Measurements from ENCODE around the gene MCM7. TPM values are rescaled to one million over a fixed set of nuclear protein-coding genes. Genes with fewer than 3 reads are reported as not detected.

MCM7 gene
- total RNA-seq, 1 donor from 2014 or later = 101 TPM

DNA sequence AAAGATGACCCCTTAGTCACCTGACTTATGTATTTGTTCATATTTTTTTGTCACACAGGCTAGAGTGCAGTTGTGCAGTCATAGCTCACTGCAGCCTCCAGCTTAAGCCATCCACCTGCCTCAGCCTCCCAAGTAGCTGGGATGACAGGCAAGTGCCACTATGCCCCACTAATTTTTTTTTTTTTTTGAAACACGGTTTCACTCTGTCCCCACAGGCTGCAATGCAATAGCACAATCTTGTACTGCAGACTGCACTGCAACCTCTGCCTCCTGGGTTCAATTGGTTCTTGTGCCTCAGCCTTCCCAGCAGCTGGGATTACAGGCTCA, 27.4 kb upstream of the MCM7 start:
- Histone ChIP-seq H3K27me3 (ENCODE audit: control insufficient read depth, insufficient read depth, low read length) (no peaks in the 10 kb centered on the region), H3K4me3 (ENCODE audit: low read depth, low read length) (no peak overlapping the region), H3K36me3 (ENCODE audit: control insufficient read depth, insufficient read depth, low read length) (no peaks in the 10 kb centered on the region)
- TF ChIP-seq, protein P1, sequence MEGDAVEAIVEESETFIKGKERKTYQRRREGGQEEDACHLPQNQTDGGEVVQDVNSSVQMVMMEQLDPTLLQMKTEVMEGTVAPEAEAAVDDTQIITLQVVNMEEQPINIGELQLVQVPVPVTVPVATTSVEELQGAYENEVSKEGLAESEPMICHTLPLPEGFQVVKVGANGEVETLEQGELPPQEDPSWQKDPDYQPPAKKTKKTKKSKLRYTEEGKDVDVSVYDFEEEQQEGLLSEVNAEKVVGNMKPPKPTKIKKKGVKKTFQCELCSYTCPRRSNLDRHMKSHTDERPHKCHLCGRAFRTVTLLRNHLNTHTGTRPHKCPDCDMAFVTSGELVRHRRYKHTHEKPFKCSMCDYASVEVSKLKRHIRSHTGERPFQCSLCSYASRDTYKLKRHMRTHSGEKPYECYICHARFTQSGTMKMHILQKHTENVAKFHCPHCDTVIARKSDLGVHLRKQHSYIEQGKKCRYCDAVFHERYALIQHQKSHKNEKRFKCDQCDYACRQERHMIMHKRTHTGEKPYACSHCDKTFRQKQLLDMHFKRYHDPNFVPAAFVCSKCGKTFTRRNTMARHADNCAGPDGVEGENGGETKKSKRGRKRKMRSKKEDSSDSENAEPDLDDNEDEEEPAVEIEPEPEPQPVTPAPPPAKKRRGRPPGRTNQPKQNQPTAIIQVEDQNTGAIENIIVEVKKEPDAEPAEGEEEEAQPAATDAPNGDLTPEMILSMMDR (IDR thresholded peaks at IDR 0.05; ENCODE audit: insufficient read depth, low read length, poor library complexity, severe bottlenecking) = no peak
- DNase-seq (ENCODE audit: low read depth) = no peak

DNA sequence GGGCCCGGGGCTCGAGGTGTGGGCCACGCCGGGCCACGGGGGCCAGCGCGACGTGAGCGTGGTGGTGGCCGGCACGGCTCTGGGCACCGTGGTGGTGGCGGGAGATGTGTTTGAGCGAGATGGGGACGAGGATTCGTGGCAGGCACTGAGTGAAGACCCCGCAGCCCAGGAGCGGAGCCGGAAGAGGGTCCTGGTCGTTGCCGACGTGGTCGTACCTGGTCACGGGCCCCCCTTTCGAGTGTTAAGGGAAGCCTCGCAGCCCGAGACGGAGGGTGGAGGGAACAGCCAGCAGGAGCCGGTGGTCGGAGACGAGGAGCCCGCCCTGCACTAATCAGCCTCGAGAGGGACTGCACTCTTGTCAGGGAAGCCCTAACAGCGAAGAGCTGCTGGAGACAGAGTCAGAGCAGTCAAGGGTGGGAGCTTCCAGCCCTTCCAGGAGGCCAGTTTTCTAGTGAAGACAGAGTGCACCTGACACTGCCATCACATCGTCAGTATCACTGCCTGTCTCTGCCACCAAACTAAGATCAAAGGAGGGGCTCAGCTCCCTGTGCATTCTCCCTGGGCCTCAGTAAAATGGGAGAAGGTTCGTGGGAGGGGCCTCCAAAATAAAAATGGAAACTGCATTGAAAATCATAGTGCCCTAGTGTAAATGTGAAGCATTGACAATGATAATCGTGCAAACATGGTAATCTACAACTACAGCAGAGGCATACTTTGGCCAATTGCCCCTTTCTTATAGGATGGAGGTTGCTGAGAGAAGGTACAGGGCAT, 26.9 kb upstream of the MCM7 start:
- no peak for DNase-seq (ENCODE audit: low read depth)
- H3K27me3 ChIP-seq (ENCODE audit: control insufficient read depth, insufficient read depth, low read length) = no peaks in the 10 kb centered on the region
- H3K4me3 ChIP-seq (ENCODE audit: low read depth, low read length) = peak overlapping the region; percentile 64
- TF ChIP-seq, protein P1 (IDR thresholded peaks at IDR 0.05; ENCODE audit: insufficient read depth, low read length, poor library complexity, severe bottlenecking) = no peak
- H3K36me3 ChIP-seq (ENCODE audit: control insufficient read depth, insufficient read depth, low read length) = no peaks in the 10 kb centered on the region

DNA sequence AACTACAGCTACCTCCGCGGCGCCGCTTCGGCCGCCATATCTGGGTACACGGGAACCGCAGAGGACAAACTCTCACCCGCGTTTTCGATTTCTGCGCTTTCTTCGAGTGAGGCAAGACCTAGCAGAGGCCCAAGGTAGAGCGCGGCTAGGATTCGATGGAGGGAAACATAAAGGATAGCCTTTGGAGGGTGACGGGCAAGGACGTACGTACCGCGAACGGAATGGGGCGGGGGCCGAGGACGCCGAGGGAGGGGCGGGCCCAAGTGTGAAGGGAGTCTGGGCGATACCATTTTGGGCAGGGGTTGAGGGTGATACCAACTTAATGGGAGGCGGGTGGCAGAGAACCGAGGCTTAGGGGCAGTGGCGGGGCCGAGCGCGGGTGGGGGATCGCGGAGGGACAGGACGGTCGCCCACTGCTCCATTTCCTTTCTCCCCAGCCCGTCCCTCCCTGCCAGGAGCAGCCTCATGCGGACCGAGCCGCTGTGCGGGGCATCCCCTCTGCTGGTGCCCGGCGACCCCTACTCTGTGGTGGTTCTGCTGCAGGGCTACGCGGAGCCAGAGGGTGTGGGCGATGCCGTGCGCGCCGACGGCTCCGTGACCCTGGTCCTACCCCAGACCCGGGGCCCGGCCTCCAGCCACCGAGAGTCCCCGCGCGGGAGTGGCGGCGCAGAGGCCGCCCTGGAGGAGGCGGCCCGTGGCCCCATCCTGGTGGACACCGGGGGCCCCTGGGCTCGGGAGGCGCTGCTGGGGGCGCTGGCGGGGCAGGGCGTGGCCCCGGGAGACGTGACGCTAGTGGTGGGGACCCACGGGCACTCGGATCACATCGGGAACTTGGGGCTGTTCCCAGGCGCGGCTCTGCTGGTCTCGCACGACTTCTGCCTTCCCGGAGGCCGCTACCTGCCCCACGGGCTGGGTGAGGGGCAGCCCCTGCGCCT, 26.0 kb upstream of the MCM7 start, which contains the start of gene MBLAC1:
TSS of gene MBLAC1 (plus strand) at position 37 of the 935 bp plus-strand sequence. CDS start at position 466, 429 bp downstream.
- Histone ChIP-seq H3K27me3 (ENCODE audit: control insufficient read depth, insufficient read depth, low read length) (no peaks in the 10 kb centered on the region), H3K4me3 (ENCODE audit: low read depth, low read length) (peak within 1 kb of the TSS; percentile 64), H3K36me3 (ENCODE audit: control insufficient read depth, insufficient read depth, low read length) (no peaks in the 10 kb centered on the region)
- peak; percentile 37 for DNase-seq (ENCODE audit: low read depth)
- TF ChIP-seq, protein P1 (IDR thresholded peaks at IDR 0.05; ENCODE audit: insufficient read depth, low read length, poor library complexity, severe bottlenecking) = no peak

DNA sequence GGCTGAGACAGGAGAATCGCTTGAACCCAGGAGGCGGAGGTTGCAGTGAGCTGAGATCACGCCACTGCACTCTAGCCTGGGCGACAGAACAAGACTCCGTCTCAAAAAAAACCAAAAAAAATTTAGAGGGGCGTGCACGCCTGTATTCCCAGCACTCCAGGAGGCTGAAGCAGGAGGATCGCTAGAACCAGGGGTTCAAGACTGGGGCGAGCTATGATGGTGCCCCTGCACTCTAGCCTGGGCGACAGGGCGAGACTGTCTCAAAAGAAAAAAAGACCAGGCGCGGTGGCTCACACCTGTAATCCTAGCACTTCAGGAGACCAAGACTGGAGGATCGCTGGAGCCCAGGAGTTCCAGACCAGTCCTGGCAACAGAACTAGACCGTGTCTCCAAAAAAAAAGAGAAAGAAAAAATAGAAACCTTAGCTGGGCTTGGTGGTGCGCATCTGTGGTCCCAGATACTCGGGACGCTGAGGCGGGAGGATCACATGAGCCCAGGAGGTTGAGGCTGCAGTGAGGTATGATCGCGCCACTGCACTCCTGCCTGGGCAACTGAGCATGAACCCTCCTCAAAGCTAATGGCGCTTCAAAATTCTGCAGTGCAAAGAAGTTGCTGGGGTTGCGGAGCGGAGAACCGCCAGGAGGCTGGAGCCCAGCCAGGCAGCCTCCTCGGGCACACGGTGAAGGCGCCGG, 25.2 kb upstream of the MCM7 start:
- Histone ChIP-seq H3K36me3 (ENCODE audit: control insufficient read depth, insufficient read depth, low read length) (no peaks in the 10 kb centered on the region), H3K27me3 (ENCODE audit: control insufficient read depth, insufficient read depth, low read length) (no peaks in the 10 kb centered on the region), H3K4me3 (ENCODE audit: low read depth, low read length) (peak overlapping the region; percentile 64)
- peak; percentile 26 for DNase-seq (ENCODE audit: low read depth)
- TF ChIP-seq, protein P1 (IDR thresholded peaks at IDR 0.05; ENCODE audit: insufficient read depth, low read length, poor library complexity, severe bottlenecking) = no peak

DNA sequence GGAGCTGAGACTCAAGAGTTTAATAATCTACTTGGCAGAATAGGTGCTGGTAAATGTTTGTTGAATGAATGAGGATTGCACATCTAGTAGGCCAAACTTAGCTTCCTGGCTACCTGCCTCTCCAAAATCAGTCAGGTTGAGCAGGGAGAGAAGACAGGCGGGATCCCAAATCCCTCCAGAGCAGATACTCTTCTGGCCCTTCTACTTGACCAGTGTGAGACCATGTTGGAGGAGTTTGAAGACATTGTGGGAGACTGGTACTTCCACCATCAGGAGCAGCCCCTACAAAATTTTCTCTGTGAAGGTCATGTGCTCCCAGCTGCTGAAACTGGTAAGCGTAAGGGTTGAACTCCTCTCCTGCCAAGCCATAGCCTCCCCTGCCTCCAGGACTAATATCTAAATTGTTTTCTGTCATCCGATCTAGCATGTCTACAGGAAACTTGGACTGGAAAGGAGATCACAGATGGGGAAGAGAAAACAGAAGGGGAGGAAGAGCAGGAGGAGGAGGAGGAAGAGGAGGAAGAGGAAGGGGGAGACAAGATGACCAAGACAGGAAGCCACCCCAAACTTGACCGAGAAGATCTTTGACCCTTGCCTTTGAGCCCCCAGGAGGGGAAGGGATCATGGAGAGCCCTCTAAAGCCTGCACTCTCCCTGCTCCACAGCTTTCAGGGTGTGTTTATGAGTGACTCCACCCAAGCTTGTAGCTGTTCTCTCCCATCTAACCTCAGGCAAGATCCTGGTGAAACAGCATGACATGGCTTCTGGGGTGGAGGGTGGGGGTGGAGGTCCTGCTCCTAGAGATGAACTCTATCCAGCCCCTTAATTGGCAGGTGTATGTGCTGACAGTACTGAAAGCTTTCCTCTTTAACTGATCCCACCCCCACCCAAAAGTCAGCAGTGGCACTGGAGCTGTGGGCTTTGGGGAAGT, 23.4 kb upstream of the MCM7 start:
- no peak for DNase-seq (ENCODE audit: low read depth)
- no peaks in the 10 kb centered on the region for H3K27me3 ChIP-seq (ENCODE audit: control insufficient read depth, insufficient read depth, low read length)
- no peaks in the 10 kb centered on the region for H3K36me3 ChIP-seq (ENCODE audit: control insufficient read depth, insufficient read depth, low read length)
- H3K4me3 ChIP-seq (ENCODE audit: low read depth, low read length) = no peak overlapping the region
- TF ChIP-seq, protein P1 (IDR thresholded peaks at IDR 0.05; ENCODE audit: insufficient read depth, low read length, poor library complexity, severe bottlenecking) = no peak
